Hematopoietic multipotent progenitor cell (in vitro differentiated cells): ENCODE data around the gene CSH1. TPM values are rescaled to one million over a fixed set of nuclear protein-coding genes. Genes with fewer than 3 reads are reported as not detected.
A peak's percentile ranks its signal among the peaks of the same experiment; 100 is the strongest.
"Not testable (repeated sequence)": the region's sequence is repeated elsewhere in the genome, so short reads cannot be mapped to it uniquely, and the experiment has no call there.

Experiments used
- DNase-seq, 3 donors: peaks; one replicate each; pipeline ENCODE4 v3.0.0-alpha.2; 2011 to 2015; ENCODE audit warnings: low read depth in 2 of 3, low spot score in 2 of 3
- small RNA-seq: library from RNA; depleted of rRNA; stranded (forward); fragments of <200 nt; gene quantifications from one replicate; pipeline ENCODE3, GENCODE V24; 2012
- total RNA-seq: library from RNA; depleted of rRNA; stranded (reverse); fragments of >200 nt; gene quantifications from one replicate; pipeline ENCODE4 v1.2.3, GENCODE V29; 2012

CSH1 gene
- total RNA-seq, 1 donor, result not detected

DNA sequence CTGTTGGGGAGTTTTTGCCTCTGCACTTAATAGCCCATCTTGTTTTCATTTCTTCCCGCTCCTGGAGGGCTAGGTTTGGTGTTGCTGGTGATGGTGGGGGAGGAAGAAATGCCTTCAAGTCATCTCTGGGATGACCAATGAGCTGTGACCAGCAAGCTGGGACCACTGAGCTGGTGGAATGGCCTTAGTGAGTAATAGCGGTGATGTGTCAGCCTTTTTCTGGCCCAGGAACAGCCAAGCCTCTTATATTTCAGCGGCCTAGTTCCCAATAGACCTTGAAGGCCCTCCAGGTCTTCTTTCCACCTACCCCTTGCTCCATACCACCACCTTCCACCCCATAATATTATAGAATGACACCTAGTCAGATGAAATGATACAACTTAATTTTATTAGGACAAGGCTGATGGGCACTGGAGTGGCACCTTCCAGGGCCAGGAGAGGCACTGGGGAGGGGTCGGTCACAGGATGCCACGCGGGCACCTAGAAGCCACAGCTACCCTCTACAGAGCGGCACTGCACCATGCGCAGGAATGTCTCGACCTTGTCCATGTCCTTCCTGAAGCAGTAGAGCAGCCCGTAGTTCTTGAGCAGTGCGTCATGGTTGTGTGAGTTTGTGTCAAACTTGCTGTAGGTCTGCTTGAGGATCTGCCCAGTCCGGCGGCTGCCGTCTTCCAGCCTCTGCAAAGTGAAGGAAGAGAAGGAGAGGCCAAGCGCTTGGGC, 24.6 kb downstream of the CSH1 start:
- DNase-seq, result not testable (repeated sequence)

DNA sequence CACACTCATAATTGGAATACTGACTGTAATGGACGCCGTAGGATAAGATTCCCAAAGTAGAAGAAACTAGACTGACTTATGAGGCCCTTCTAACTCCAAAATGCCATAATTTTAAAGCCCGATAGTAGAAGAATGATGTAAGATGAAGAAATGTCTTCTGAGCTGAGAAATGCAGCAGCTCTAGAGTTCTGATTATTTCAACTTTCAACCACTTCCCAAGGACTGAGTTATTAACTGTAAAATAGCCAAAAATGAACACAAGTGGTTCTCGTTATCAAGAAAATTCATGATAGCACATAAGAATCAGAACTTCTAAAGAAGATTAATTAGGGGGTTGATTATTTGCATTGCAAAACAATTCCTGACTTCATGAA, 26.1 kb downstream of the CSH1 start:
- not testable (repeated sequence) for DNase-seq

DNA sequence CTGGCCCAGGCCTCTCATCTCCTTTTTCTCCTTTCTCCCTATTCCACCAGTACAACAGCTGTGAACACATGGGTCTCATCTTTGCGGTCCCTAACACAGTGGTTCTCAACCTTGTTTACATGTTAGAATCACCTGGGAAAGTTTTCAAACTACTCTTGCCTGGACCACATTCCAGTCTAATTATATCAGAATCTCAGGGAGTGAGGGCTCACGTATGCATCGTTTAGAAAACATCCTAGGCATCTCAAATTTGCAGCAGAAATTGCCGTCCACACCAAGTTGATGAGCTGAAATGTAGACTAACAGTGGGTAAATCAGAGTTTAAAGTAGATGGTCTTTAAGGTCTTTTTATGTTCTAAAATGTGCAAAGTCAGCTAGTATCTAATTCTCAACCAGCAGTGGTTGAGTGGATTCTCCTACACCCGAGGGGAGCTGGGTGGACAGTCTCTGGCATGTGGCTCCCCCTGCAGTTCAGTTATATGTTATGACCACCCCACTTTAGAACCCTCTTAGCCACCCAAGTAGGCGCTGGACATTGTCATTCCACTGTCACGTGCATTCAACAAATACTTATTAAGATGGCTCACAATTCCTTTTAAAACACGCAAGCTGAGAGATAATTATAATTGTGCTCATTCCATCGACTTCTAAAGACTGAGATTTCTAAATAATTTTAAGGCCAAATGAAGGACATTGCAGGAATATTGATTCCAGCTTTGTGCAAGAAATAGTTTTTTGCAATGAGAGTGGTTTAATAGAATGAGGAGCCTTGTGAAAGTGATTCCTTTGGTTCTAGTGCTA, 26.7 kb downstream of the CSH1 start:
- not testable (repeated sequence) for DNase-seq

DNA sequence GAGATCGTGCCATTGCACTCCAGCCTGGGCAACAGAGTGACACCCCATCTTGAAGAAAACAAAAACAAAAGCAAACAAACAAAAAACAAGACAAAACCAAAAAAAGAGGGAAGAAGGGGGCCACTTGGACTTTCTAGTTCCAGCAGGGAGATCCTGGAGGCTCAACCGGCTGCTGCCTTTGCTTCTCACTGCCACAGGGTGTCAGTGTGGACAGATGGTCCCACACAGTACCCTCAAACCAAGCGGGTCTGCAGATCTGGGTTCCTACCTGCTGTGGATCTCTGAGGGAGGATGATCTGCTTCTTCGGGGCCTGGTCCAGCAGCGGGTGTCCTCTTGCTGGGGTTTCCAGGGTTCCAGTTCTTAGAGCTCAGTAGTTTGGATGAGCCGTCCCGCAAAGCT, 29.7 kb downstream of the CSH1 start:
- DNase-seq, result not testable (repeated sequence)

DNA sequence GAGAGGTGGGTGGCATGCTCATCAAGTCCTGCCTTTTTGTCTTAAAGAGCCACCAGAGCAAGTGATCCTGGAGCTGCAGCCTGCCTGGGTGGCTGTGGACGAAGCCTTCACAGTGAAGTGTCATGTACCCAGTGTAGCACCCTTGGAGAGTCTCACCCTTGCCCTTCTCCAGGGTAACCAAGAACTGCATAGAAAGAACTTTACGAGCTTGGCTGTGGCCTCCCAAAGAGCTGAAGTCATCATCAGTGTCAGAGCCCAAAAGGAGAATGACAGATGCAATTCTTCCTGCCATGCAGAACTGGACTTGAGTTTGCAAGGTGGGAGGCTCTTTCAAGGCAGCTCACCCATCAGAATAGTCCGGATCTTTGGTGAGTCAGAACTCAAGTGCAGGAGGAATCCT, 37.1 kb downstream of the CSH1 start:
- no peak for DNase-seq

DNA sequence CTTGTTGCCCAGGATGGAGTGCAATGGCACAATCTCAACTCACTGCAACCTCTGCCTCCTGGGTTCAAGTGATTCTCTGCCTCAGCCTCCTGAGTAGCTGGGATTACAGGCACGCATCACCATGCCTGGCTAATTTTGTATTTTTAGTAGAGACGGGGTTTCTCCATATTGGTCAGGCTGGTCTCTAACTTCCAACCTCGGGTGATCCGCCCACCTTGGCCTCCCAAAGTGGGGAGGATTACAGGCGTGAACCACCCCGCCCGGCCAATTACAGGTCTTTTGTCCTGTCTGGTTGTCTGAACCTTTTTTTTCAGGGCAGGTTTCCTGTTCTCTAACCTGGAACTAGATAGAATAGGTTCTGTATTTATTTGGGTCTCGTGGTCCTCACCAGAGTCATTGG, 39.9 kb downstream of the CSH1 start:
- DNase-seq, result not testable (repeated sequence)

DNA sequence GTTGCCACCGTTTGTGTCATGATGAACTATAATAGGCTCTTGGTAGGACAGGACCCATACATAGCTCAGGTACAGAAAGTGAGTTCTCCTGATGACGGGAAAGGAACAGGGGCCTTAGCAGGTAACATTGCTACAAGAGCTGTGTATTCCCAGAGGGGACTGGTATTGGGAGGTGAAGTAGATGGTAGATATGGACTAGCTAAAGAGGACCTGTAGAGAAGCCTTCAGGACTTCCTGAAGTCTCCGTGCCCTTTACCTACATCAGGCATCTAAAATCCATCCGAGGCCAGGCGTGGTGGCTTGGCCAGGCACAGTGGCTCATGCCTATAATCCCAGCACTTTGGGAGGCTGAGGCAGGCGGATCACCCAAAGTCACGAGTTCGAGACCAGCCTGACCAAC, 41.2 kb downstream of the CSH1 start:
- no peak for DNase-seq

DNA sequence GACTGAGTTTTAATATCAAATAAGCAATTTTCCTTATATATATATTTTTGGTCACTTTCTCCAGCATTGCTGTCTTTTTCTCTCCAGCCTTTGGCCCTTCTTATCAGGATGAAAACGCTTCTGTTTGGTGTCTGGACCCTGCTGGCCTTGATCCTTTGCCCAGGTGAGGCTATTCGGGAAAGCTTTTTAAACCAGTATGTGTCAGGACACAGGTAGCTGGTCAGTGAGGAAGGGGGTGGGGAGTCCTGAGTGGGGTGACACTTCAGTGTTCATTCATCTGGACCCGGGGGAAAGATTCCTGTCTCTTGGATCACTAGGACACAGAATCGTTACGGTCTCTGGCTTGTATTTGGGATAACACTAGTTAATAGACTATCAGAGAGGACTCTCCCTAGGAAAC, 41.7 kb downstream of the CSH1 start:
- no peak for DNase-seq

DNA sequence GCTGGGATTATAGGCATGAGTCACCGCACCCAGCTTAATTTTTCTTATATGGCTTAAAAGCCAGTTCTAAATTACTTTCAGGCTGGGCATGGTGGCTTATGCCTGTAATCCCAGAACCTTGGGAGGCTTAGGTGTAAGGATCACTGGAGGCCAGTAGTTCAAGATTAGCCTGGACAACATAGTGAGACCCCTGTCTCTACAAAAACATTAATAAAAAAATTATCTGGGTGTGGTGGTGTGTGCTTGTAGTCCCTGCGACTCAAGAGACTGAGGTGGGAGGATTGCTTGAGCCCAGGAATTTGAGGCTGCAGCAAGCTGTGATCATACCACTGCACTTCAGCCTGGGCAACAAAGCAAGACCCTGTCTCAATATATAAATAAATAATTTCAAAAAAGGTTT, 43.1 kb downstream of the CSH1 start:
- DNase-seq, result no peak

DNA sequence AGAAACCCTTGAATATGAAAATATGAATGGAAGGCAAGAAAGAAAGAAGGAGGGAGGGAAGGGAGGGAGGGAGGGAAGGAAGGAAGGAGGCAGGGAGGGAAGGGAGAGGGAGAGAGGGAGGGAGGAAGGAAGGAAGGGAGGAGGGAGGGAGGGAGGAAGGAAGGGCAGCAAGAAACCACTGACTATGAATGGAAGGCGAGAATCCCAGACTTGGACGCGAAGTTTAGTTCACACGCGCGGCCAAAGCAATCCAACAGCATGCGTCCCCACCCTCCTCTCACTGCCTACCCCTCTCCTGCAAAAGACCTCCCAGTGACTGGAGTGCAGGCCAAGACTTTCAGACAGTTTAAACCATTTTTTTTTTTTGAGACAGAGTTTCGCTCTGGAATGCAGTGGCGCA, 46.0 kb downstream of the CSH1 start:
- no peak for DNase-seq

DNA sequence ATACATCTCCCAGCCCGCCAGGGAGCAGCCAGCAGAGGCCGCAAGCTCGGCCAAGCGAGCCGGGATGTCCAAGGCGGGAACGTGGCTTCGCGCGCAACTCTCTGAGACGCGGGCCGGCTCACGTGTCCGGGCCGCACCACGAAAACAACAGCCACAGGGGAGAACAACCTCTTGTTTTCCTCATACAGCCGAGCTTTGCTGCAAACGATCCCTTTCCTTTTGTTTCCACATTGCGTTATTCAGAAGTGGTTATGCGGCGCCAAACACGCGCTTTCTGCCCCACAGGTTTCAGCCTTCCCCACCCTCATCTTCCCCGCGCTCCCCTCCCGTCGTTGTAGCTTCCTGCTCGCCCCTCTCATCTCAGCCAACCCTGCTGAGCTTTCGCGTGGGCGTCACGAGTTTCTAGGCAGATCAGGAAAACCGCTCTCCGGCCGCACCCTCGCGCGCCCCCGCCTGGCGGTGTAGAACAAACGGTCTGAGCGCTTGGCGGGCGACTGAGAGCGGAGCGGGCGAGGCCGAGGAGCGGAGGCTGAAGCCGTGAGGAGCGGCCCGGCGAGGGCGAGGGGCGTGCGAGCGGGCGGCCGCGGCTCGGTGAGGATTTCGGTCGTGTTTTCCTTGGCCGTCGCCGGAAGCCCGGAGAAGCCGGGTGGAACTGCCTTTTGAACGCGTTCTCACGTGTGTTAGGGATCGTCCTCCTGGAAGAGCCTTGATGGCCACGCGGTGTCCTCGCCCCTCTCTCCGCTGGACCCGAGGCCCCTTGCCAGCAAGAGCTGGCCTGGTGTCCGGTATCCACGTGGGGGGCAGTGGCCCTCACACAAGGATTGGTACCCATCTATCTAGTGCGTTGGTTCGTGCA, 47.3 kb downstream of the CSH1 start:
- peak; percentile 91 to 97 (median 96) for DNase-seq

DNA sequence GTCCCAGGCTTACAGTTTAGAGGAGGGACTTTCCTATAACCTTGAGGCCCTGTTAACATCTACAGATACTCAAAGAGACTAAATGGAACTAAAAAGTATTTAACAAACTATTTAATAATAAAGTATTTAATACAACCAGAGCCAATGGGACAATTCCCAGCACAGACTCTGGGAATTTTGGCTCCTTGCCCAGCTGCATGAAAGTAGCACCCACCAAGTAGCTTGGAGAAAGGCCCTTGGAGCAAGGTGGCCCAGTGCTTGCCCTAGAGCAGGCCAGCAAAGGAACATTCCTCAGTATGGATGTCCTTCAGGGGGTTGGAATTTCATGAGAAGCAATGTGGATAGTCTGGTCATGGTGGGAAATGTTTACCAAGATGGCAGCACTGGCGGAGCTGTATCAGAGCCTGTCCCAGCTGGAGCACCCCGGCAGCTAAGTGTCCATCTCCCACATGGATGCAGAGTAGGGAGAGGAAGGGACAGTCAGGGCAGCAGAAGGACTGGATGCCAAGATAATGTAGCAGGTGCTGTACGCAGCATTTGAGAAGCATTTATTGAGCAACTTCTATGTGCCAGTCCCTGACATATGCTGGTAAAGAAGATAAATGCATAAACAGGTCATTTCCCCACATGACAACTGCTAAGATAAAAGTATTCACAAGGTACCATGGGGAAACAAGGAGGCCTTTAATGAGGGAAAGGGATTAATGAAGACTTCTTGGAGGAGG, 48.7 kb downstream of the CSH1 start:
- no peak for DNase-seq

DNA sequence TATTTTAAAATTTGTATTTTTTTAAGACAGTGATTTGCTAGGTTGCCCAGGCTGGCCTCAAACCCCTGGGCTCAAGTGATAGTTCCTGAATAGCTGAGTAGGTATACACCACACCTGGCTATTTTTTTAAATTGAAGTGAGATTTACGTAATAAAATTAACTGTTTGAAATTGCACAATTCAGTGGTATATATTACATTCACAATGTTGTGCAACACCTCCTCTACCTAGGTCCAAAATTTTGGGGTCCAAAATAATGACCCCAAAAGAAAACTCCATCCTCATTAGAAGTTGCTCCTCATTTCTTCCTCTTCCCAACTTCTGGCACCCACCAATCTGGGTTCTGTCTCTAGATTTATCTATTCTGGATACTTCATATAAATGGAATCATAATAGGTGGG, 50.9 kb downstream of the CSH1 start:
- no peak for DNase-seq

Small RNA genes within 50 kb of the gene (small RNA-seq; reads per million reads assigned to genes)
- gene AC040958.1 (not detected), gene AC127029.1 (not detected), gene GH1 (not detected)

Other genes with a start within 250 kb of the CSH1 start
- 191 TPM for gene LIMD2, start 196.4 kb downstream of the CSH1 start, total RNA-seq
- 42.0 TPM for gene STRADA, start 154.8 kb downstream of the CSH1 start, total RNA-seq
- gene CCDC47, start 123.0 kb downstream of the CSH1 start, total RNA-seq, result 25.3 TPM
- gene DDX42, start 122.4 kb downstream of the CSH1 start, total RNA-seq, result 38.0 TPM
- 43.4 TPM for gene PSMC5, start 69.1 kb downstream of the CSH1 start, total RNA-seq
- 47.9 TPM for gene FTSJ3, start 68.9 kb downstream of the CSH1 start, total RNA-seq
- gene SMARCD2, start 53.9 kb downstream of the CSH1 start, total RNA-seq, result 211 TPM
- gene CSH2, start 22.9 kb downstream of the CSH1 start, total RNA-seq, result not detected
- not detected for gene GH2, start 14.6 kb downstream of the CSH1 start, total RNA-seq
- not detected for gene CSHL1, start 14.7 kb upstream of the CSH1 start, total RNA-seq
- gene GH1, start 22.3 kb upstream of the CSH1 start, total RNA-seq, result not detected
- gene CD79B, start 35.8 kb upstream of the CSH1 start, total RNA-seq, result 67.1 TPM
- 2.2 TPM for gene SCN4A, start 76.3 kb upstream of the CSH1 start, total RNA-seq
- gene PRR29, start 101.8 kb upstream of the CSH1 start, total RNA-seq, result 1.6 TPM
- 249 TPM for gene ICAM2, start 124.1 kb upstream of the CSH1 start, total RNA-seq
- gene ERN1, start 233.6 kb upstream of the CSH1 start, total RNA-seq, result 17.2 TPM